NCI-H82 treated with DMSO at 0.1 percent for 48 hours (cell line): Measurements from ENCODE around the gene CFHR2.
"Not testable (repeated sequence)": the region's sequence is repeated elsewhere in the genome, so short reads cannot be mapped to it uniquely, and the experiment has no call there.

ENCODE experiments used
- DNase-seq: peaks from one replicate; lab custom pipeline; 2025; ENCODE audit not compliant: unreplicated experiment; lab: John Stamatoyannopoulos, UW

The CFHR2 gene

DNA sequence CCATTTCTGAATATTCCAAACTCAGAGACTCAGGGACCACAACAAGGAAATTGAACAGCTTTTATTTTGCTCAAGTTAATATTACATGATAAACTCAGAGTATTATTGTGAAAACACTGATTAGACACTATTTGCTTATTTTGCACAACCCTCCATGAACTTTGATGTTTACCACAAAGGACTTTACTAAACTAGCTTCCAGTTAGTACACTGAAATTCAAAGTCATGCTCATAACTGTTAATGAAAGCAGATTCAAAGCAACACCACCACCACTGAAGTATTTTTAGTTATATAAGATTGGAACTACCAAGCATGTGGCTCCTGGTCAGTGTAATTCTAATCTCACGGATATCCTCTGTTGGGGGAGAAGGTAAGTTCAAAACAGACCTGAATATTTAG lies at the start of gene CFHR2:
TSS of gene CFHR2 (plus strand) at position 171 of the 400 bp plus-strand sequence. CDS start at position 314, 143 bp downstream.
- not testable (repeated sequence) for DNase-seq

DNA sequence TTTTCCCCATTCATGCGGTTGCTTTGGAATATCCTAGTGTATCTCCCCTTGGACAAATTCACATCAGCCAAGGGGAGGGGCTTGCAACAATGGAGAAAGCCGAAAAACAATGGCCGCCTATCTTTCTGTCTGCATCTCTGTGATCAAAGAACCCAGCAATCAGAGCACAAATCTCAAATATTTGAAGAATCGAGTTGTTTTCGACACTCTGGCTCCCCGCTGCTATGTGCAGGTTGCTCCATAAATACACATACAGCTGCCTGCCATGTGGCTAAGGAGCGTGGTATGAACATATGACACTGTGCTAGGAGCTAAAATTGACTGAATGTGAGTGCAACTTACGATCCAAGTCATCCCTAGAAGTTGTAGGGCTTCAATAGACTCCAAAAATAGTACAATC lies 47.2 kb upstream of the CFHR2 start:
- no peak for DNase-seq

DNA sequence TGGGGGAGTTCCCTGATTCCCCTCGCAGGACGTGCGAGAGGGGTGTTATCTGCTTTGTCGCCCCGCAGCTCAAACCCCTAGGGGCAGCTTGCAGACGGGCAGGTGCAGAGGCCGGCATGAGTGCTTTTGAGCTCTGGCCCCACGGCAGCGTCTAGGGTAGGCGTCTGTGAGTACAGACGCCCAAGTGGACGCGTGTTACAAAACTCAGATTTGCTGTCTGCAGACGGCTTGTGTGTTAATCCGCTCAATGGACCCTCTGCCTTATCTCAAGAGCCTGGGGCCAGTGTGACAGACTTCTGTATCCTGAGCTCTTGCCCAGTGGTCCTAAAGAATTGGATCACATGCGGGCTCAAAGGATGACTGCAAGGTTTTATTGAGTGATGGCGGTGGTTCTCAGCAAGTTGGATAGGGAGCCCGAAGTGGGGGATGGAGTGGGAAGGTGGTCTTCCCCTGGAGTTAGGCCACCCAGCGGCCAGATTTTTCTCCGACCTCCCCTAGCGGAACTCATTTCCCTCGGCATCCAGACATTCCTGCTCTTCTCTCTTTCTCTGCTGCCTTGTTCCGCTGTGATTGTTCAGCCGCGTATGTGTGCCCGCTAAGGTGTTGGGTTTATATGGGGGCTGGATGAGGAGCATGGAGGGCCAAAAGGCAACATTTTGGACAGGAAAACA lies 46.2 kb upstream of the CFHR2 start:
- DNase-seq: no peak

DNA sequence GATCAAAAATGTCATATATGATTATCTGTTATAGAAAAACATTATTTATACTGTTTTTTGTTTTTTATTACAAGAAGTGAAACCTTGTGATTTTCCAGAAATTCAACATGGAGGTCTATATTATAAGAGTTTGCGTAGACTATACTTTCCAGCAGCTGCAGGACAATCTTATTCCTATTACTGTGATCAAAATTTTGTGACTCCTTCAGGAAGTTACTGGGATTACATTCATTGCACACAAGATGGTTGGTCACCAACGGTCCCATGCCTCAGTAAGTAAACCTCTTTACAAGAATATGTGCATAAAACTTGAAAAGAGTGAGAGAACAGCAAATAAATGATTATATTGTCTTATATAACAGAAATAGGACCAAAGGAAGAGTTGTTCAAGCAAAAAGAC lies 41.2 kb upstream of the CFHR2 start:
- DNase-seq: no peak

DNA sequence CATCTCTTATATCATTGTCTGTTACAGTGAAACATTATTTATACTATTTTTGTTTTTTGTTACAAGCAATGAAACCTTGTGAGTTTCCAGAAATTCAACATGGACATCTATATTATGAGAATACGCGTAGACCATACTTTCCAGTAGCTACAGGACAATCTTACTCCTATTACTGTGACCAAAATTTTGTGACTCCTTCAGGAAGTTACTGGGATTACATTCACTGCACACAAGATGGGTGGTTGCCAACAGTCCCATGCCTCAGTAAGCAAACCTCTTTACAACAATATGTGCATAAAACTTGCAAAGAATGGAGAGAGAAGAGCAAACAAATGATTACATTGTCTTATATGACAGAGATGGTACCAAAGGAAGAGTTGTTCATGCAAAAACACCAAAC lies 33.3 kb upstream of the CFHR2 start:
- no peak for DNase-seq

DNA sequence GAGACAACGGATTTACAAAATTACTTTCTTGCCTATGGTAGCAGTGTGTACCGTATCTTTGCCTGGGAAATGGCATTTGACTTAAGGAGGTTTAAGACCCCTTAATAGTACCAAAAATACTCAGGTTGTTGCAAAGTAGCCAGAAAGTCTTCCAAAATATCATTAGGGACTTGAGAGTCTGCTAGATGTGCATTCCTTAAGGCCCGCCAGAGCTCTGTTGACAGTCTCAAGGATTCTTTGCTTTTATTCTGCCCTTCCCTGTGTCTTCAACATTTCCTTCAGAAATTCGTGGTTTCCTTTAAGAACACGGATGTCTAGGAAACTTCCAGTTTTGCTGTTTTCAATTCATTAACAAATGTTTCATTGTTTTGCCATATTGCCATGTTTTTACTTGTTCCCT lies 31.3 kb upstream of the CFHR2 start:
- not testable (repeated sequence) for DNase-seq

DNA sequence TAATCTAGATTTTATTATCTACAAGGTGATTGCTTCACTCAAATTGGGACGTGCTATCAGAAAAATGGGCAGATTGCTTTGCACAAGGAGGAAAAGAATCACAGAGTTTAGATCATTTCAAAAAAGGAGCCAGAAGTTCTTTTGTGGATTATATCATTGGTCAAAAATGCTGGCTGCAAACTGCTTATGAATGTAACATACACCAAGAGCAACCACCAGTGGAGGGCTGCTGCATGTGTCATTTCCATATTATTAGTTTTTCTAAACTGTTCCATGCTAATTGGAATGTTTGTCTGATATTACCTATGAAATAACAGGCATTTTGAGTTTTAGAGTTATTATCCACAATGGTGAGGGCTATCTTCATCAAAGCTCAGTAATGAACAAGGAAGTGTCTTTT lies 16.7 kb upstream of the CFHR2 start:
- not testable (repeated sequence) for DNase-seq

DNA sequence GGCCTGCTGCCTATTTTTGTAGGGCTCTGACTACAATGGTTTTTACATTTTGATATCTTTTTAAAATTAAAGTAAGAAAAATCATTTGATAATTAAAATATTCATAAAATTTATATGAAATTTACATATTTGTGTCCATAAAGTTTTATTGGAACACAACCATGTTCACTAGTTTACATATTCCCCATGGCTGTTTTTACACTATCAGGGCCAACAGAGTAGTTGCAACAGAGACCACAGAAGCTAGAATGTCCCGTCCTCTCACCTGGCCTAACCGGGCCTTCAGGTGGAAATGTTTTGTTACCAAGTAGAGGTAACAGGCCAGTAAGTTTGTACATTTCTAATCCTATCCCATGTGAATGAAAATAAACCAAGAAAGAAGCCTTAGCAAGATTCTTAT lies 10.7 kb upstream of the CFHR2 start:
- DNase-seq: not testable (repeated sequence)

DNA sequence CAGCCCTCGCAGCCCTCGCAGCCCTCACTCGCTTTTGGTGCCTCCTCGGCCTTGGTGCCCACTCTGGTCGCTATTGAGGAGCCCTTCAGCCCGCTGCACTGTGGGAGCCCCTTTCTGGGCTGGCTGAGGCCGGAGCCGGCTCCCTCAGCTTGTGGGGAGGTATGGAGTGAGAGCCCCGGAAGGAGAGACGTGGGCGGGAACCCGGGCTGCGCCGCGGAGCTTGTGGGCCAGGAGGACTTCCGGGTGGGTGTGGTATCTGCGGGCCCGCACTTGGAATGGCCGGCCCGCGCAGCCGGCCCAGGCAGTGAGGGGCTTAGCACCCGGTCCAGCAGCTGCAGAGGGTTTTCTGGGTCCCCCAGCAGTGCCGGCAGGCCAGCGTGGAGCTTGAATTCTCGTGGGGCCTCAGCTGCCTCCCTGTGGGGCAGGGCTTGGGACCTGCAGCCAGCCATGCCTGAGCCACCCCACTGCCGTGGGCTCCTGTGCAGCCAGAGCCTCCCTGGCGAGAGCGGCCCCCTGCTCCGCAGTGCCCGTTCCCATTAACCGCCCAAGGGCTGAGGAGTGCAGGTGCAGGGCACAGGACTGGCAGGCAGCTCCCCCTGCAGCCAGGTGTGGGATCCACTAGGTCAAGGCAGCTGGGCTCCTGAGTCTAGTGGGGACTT lies 9.9 kb upstream of the CFHR2 start:
- DNase-seq: no peak

DNA sequence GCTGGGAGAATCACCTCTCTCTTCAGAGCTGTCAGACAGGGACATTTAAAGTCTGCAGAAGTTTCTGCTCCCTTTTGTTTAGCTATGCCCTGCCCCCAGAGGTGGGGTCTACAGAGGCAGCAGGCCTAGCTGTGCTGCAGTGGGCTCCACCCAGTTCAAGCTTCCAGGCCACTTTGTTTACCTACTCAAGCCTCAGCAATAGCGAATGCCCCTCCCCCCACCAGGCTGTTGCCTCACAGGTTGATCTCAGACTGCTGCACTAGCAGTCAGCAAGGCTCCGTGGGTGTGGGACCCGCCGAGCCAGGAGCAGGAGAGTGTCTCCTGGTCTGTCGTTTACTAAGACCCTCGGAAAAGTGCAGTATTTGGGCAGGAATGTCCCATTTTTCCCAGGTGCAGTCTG lies 2.1 kb upstream of the CFHR2 start:
- not testable (repeated sequence) for DNase-seq

DNA sequence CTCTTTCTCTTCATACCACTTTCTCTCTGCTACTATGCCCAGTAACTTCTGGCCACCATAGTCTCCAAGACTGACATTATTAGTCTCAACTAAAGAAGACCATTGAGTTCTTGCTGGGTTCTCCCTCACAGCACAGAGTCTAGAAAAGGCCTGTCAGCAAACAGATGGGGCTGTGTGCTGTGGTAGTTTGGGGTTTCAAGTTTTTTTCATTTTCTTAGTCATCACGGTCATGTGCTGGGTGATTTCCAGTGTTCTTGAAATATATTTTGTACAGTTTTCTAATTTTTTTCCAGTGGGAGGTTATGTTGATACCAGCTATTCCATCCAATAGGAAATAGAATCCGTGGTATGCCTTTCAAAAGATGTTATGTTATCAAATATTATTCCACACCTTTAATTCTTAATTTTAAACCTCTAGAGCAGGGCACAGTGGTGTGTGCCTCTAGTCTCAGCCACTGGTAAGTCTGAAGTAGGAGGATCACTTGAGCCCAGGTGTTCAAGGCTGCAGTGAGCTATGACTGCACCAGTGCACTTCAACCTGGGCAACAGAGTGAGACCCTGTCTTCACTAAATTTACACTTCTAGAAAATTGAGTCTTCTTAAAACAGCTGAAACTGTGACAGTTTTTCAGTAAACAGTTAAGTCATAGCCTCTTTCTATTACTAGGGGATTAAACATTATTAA lies 8.3 kb downstream of the CFHR2 start:
- no peak for DNase-seq

DNA sequence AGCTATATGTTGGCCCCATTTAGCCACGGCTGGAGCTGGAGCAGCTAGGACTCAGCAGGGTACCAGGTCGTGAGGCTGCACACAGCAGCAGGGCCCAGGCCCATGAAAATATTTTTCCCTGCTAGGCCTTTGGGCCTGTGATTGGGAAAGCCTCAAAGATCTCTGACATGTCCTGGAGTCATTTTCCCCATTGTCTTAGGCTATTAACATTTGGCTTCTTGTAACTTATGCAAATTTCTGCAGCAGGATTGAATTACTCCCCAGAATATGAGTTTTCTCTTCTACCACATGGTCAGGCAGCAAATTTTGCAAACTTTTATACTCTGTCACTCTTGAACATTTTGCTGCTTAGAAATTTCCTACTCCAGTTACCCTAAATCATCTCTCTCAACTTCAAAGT lies 11.2 kb downstream of the CFHR2 start:
- DNase-seq: no peak

DNA sequence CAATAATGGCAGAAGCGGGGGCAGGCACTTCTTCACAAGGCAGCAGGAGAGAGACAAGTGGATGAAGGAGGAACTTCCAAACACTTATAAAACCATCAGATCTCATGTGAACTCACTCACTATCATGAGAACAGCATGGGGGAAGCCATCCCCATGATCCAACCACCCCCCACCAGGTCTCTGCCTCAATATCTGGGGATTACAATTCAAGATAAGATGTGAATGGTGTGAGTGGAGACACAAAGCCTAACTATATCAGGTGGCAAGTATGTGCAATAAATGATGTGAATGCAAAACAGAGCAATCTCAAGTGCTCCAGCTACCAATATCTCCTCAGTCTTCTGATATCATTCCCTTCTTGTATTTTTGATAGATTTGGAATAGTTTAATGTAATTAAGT lies 12.4 kb downstream of the CFHR2 start:
- no peak for DNase-seq

DNA sequence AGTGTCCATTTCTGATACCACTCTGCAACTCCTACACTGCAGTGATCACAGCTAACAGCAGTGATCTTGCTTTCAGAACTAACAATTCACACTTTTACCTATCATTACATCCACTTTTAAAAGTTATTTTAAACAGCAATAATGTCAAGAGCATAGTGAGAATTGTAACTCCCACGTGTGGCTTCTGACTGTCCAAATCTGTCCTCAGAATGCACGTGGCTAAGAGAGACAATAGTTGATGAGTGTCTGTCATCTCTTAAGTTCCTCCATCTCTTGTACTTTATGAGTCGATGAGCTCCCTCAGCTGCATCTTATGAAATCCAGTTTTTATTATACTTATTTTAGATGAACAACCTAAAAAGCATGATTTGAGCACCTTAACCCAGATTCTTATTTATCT lies 17.3 kb downstream of the CFHR2 start:
- no peak for DNase-seq

DNA sequence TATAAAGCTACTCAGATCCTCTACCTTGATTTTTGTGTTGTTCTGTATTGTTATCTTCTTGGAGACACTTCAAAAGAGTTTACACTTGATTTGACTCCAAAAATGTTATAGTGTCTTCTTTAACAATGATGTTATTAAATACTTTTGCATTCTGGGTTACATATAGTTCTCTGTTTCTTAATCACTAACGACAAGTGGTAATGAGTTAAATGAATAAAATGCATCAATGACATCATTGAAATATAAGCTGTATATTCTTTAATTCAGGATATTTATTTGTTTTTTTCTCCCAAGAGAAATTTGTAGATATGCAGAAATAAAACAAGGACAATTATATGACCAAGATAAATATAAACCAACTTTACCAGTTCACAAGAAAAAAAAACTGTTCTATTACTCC lies 26.6 kb downstream of the CFHR2 start:
- no peak for DNase-seq

DNA sequence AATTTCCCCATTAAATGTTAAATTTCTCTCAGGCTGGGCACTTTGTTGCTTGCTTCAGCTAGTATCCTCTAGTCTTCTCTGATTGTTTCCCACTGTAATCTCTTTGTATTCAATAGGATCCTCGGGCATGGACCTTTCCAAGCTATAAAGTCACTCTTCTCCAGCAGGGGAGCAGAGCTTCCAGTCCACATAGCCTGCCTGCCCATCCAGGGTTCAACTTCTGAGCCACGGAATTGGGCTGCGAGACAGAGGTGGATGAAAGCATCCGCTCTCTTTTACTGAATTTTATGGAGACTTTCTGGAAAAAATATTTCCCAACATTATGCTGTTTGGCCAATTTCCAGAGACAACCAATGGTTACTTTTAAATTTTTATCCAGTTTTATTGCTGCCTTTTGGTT lies 32.7 kb downstream of the CFHR2 start:
- no peak for DNase-seq

DNA sequence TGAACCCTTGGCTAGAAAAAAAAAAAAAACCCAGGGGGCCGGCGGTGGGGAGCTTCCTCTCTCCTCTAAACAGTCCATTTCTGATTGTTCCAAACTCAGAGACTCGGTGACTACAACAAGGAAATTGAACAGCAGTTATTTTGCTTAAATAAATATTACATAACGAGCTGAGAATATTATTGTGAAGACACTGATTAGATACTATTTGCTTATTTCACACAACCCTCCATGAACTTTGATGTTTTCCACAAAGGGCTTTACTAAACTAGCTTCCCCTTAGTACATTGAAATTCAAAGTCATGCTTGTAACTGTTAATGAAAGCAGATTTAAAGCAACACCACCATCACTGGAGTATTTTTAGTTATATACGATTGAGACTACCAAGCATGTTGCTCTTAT lies 33.7 kb downstream of the CFHR2 start, which contains the start of gene CFHR5:
TSS of gene CFHR5 (plus strand) at position 279 of the 400 bp plus-strand sequence. CDS start at position 388, 109 bp downstream.
- no peak for DNase-seq

DNA sequence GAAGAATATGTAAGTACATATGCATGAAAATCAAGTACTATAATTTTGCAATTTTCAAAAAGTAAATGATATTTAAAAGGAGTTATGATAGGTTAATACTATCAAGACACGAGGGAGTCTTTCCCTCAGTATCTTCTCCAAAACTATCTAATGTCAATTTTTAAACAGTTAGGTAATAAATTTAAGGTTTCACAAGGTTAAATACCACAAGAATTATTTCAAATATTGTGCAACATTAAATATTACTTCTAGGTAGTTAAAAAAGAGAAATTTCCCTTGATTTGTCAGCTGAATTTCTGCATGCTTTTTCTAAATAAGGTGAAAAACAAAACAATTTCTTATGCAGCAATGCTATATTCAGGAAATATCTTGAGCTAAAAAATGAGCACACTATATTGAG lies 37.3 kb downstream of the CFHR2 start:
- no peak for DNase-seq

DNA sequence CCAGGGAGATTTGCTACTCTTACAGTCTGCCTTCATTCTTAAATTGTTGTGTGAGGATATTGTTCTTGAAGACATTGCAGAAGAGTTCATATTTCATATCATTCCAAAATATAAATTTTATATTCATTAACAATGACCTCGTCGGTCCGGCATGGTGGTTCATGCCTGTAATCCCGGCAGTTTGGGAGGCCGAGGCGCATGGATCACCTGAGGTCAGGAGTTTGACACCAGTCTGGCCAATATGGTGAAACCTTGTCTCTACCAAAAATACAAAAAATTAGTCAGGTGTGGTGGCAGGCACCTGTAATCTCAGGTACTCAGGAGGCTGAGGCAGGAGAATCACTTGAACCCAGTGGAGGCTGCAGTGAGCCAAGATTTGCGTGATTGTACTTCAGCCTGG lies 38.7 kb downstream of the CFHR2 start:
- DNase-seq: not testable (repeated sequence)

DNA sequence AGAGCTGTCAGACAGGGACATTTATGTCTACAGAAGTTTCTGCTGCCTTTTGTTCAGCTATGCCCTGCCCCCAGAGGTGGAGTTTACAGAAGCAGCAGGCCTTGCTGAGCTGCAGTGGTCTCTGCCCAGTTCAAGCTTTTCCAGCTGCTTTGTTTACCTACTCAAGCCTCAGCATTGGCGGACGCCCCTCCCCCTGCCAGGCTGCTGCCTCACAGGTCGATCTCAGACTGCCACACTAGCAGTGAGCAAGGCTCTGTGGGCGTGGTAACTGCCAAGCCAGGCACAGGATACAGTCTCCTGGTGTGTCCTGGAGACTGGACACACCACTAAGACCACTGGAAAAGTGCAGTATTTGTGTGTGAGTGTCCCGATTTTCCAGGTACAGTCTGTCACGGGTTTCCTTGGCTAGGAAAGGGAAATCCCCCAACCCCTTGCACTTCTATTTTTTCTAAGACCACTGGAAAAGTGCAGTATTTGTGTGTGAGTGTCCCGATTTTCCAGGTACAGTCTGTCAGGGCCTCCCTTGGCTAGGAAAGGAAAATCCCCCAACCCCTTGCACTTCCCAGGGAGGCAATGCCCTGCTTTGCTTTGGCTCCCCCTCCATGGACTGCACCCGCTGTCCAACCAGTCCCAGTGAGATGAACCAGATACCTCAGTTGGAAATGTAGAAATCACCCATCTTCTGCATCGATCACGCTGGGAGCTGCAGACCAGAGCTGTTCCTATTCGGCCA lies 48.5 kb downstream of the CFHR2 start:
- DNase-seq: peak; percentile 23

DNA sequence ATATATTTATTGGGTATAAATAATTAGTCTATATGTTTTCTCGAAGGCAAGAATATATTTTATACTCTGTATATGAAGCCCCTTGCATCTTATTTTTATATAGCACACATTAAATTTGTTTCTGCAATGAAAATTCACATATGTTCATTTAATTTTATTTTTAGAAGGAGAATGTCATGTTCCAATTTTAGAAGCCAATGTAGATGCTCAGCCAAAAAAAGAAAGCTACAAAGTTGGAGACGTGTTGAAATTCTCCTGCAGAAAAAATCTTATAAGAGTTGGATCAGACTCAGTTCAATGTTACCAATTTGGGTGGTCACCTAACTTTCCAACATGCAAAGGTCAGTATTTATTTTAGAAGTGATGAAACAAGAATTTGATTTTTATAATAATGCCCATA lies 50.4 kb downstream of the CFHR2 start:
- DNase-seq: no peak

DNA sequence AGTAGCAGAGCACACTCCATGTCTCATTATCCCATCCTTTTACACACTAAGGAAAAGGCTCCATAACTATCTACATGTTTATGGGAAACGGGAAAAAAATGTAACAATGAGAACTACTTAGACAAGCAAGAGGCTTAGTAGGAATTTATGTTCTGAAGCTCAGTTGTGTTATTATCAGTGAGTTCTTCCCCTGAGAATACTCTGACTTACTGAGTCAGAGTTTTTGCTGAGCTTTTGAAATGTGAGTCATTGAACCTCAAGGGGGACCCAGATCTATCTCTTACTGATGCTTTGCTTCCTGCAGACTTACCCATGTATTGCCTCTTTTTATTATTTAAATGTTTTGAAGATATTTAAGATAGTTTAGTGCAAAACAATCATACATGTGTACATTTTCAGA lies 53.9 kb downstream of the CFHR2 start:
- DNase-seq: no peak
